ENCODE data around the gene EXOC1L.

DNA sequence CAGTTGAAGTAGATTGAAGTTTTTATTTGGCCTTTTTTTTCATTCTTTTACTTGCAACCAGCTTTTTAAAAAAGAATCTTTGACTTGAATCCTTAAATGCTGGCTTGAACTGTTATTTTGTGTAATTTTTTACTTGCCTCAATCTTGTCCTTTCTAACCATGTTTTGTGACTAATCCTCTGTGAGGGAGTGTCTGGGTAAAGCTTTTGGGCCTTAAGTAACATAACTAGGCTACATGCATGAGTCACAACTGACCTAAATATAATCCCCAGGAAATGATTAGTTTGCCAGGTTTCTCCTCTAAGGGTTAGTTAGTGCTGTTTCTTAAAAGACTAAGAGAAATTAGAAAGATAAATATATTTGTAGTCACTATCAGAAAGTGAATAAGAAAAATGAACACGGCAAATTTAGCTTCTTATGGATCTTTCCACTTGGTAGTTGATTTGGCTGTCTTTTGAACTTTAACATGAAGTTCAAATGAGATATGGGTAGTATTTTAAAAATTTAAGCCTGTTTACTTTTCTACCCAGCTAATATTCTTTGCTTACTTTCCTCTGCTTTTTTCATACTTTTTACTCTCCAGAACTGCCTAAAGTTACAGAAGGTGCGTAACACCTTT is 46.8 kb downstream of the EXOC1L start:
- TF ChIP-seq, protein P1, sequence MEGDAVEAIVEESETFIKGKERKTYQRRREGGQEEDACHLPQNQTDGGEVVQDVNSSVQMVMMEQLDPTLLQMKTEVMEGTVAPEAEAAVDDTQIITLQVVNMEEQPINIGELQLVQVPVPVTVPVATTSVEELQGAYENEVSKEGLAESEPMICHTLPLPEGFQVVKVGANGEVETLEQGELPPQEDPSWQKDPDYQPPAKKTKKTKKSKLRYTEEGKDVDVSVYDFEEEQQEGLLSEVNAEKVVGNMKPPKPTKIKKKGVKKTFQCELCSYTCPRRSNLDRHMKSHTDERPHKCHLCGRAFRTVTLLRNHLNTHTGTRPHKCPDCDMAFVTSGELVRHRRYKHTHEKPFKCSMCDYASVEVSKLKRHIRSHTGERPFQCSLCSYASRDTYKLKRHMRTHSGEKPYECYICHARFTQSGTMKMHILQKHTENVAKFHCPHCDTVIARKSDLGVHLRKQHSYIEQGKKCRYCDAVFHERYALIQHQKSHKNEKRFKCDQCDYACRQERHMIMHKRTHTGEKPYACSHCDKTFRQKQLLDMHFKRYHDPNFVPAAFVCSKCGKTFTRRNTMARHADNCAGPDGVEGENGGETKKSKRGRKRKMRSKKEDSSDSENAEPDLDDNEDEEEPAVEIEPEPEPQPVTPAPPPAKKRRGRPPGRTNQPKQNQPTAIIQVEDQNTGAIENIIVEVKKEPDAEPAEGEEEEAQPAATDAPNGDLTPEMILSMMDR (IDR thresholded peaks at IDR 0.05; ENCODE audit: low read depth, low read length): no peak
- no peak for TF ChIP-seq EZH2phosphoT487 (IDR thresholded peaks at IDR 0.05; ENCODE audit: low read depth)

All from OCI-LY3 (cell line).